ENCODE measurements around the gene YES1.

DNA sequence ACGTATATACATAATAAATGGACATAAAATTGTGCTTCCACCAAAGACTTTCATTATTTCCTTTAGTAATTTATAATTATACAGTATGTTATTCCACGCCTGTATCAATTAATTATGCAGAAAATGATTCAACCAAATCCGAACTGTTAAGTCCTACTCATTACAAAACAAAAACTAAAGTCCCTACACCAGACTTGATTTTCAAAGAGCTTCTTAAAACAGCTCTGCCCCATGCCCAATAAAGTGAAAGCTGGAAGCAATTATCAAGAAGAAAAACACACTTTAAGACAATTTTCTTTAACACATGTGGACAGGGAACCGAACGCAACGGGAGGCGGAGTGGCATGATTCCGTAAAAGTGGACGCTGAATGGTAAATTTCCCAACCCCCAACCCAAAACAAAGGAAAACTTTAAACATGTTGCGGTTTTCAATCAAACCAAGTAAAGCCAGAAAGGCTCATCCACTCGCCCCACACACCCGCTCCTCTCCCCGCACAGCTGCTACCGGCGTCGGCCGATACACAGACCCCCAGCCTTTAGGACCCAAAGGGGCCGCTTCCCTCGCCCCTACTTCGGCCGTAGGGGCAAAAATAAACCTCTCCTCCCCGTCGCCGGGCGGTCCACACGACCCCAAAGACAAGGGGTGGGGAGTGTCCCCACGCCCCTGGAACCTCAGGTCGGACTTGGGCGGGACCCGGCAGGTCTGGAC, 705 bp downstream of the YES1 start:
- TF ChIP-seq POLR2A (IDR thresholded peaks at IDR 0.05), result no peak
- TF ChIP-seq, protein P1, sequence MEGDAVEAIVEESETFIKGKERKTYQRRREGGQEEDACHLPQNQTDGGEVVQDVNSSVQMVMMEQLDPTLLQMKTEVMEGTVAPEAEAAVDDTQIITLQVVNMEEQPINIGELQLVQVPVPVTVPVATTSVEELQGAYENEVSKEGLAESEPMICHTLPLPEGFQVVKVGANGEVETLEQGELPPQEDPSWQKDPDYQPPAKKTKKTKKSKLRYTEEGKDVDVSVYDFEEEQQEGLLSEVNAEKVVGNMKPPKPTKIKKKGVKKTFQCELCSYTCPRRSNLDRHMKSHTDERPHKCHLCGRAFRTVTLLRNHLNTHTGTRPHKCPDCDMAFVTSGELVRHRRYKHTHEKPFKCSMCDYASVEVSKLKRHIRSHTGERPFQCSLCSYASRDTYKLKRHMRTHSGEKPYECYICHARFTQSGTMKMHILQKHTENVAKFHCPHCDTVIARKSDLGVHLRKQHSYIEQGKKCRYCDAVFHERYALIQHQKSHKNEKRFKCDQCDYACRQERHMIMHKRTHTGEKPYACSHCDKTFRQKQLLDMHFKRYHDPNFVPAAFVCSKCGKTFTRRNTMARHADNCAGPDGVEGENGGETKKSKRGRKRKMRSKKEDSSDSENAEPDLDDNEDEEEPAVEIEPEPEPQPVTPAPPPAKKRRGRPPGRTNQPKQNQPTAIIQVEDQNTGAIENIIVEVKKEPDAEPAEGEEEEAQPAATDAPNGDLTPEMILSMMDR (IDR thresholded peaks at IDR 0.05), result no peak
- TF ChIP-seq POLR2AphosphoS5 (IDR thresholded peaks at IDR 0.05), result no peak

All from prostate gland (tissue), 2 donors.